KOPT-K1 (cell line): ENCODE data around the gene SLC6A9.

ENCODE experiments used
- H3K27ac ChIP-seq: fragments of 200-600 bp; sonication (generic); 2 replicates; pipeline ENCODE4 v1.5.1; 2016; ENCODE audit warnings: antibody characterized with exemption, mild to moderate bottlenecking, low read depth, low read length; ENCODE audit not compliant: poor library complexity, severe bottlenecking
- H3K36me3 ChIP-seq: fragments of 200-600 bp; sonication (generic); 2 replicates; pipeline ENCODE4 v1.5.1; 2017; ENCODE audit warnings: antibody characterized with exemption, mild to moderate bottlenecking, low read length, moderate library complexity; ENCODE audit not compliant: insufficient read depth
- H3K9me3 ChIP-seq: fragments of 200-600 bp; sonication (generic); 2 replicates; pipeline ENCODE4 v1.5.1; 2017; ENCODE audit warnings: antibody characterized with exemption, low read length, mild to moderate bottlenecking; ENCODE audit not compliant: insufficient read depth, poor library complexity, severe bottlenecking

The SLC6A9 gene

DNA sequence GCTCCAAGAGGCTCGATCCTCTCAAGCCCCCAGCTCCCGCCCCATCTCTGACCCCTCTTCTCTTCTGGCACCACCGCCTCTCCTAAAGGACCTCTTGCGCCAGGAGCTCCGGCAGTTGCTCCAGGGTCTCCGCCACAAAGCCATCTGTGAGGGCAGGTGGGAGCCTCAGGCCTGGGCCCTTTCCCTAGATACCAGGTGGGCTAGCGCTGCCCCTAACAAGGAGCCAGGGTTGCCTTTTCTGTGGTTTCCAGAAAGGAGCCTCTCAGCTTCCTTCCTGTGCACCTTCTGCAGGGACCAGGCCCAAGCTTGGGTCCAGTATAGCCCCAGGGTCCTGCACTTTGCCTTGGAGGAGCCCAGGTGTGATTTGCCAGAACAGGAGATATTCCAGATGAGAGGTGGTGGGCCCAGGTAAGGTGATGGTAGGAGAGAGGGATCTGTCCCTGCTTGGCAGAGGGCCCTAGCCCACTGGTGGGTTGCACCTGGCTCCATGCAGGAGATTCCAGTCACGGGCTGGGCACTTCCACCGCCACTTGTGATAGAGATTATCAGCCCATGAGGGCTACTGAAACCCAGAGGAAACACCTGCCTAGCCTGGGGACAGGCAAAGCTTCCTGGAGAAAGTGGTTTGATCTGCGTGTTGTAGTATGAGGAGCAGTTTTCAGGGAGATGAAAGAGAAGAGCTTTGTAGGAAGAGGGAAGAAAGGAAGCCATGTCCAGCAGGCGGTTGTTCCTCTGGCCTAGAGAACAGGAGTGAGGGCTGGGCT lies 38.8 kb downstream of the SLC6A9 start:
- no peak overlapping the region for H3K27ac ChIP-seq

DNA sequence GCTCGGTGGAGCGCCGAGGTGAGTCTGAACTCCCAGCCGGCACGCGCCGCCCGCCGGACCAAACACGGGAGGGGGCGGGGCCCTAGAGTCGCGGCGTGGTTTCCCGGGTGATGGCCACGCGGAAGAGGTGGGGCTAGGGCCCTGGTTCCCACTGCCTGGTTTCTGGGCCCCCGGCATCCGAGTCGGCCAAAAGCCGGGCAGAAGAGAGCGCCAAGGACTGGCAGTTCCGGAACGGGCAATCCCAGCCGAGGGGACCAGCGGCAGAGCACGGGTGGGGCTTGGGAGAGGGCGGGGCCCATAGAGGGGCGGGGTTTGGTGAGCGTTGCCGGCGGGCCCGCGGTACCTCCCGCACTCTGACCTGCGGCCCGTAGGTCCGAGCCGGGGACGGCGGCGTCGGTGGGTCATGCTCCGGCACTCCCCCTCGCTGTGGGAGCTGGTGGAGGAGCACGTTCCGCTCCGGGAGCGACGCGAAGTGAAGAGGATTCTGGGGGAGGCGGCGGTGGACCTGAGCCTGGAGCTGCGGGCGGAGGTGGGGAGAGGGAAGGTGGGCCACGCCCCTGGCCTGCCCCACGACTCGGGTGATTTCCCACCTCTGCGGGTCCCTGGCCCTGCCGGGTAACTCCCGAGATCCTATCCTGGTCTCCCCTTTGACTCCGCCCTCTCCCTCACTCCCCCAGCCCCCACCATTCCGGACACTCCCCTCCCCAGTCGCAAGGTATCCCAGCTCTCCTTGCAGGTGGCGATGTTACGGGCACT lies 39.6 kb downstream of the SLC6A9 start, which contains the start of gene CCDC24:
Gene CCDC24, plus strand, starts transcription at position 124 of the 756 bp plus-strand sequence. Its CDS starts 280 bp downstream, at position 404.
- Histone ChIP-seq H3K9me3 (no peaks in the 10 kb centered on the region), H3K27ac (peak within 1 kb of the TSS; percentile 11)

More for the DNA sequence above, 38.8 kb downstream of the SLC6A9 start:
- H3K36me3 ChIP-seq = no peaks in the 10 kb centered on the region
- no peaks in the 10 kb centered on the region for H3K9me3 ChIP-seq

DNA sequence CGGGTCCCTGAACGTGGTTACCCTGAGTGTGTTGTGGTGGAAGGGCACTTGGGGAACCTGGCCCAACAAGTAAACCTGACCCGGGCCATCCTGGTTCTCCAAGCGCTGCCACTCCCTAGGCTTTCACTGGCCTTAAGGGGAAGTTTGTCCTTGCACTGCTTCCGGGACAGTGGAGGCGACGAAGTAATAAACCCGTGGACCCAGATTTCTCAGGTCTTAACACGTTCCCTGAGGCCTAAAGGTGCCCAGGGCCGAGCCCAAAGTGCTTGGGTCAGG lies 40.1 kb downstream of the SLC6A9 start:
- no peaks in the 10 kb centered on the region for H3K9me3 ChIP-seq
- no peak overlapping the region for H3K27ac ChIP-seq
- H3K36me3 ChIP-seq = no peaks in the 10 kb centered on the region

More for the DNA sequence above, 39.6 kb downstream of the SLC6A9 start, which contains the start of gene CCDC24:
- H3K36me3 ChIP-seq = no peaks in the 10 kb centered on the region

DNA sequence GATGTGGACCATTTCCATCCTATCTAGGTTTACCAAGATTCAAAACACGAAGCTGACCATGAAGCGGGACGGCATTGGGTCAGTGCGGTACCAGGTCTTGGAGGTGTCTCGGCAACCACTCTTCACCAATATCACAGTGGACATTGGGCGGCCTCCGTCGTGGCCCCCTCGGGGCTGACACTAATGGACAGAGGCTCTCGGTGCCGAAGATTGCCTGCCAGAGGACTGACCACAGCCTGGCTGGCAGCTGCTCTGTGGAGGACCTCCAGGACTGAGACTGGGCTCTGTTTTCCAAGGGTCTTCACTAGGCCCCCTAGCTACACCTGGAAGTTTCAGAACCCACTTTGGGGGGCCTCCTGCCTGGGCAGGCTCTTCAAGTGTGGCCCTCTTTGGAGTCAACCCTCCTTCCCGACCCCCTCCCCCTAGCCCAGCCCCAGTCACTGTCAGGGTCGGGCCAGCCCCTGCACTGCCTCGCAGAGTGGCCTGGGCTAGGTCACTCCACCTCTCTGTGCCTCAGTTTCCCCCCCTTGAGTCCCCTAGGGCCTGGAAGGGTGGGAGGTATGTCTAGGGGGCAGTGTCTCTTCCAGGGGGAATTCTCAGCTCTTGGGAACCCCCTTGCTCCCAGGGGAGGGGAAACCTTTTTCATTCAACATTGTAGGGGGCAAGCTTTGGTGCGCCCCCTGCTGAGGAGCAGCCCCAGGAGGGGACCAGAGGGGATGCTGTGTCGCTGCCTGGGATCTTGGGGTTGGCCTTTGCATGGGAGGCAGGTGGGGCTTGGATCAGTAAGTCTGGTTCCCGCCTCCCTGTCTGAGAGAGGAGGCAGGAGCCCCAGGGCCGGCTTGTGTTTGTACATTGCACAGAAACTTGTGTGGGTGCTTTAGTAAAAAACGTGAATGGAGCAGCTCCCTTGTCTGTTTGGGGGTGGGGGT lies 40.7 kb downstream of the SLC6A9 start:
- Histone ChIP-seq H3K9me3 (no peaks in the 10 kb centered on the region), H3K27ac (no peak overlapping the region), H3K36me3 (no peaks in the 10 kb centered on the region)

DNA sequence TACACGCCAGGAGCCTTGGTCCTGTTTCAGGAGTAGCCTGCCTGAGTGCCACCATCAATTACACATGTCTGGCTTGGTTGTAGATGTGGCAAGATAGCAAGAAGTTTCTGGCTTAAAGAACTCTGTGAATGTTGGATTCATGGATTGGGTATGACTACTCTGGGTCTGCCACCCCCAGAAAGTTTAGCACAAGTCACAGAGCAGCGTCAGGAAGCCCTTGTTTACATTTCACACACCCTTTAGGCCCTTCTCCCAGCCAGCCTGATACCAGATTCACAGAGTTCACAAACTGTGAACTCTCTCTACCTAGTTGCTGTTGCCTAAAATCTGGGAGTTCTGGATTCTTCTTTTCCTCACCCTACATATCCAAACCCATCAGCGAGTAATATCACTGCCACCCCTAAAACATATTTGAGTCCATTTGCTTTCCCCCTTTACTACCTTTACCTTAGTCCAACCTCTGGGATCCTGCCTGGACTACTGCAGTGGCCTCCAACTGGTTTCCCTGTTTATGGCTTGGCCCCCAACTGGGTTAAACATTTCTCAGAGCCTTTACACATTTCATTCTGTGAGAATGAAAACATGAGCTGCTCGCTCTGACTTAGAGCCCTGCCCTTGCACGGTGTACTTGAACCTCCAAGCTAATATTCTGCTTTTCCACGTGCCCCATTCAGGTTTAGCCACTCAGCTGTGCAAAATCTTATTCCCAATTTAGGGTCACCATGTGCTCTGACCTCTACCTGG lies 43.9 kb downstream of the SLC6A9 start:
- H3K36me3 ChIP-seq = no peaks in the 10 kb centered on the region
- H3K9me3 ChIP-seq = no peaks in the 10 kb centered on the region
- H3K27ac ChIP-seq = no peak overlapping the region

DNA sequence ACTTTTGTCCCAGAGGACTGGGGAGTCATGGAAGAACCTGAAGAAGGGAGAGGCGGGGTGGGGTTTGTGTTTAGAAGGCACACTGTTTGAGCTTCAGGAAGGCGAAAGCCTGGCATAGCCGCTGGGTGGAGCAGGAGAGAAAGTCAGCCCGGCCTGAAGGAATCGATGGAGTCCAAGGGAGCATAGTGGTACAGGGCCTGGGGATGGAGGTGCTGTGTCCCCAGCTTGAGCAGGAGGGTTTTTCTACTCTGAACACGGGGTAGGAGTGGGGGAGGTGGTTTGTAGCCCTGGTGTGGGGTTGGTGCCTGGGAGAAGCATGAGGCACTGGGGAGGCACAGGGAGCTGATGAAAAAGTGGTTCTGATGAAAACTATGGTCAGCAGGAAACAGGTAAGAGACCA lies 44.5 kb downstream of the SLC6A9 start:
- H3K36me3 ChIP-seq = no peaks in the 10 kb centered on the region
- H3K9me3 ChIP-seq = no peaks in the 10 kb centered on the region
- H3K27ac ChIP-seq = no peak overlapping the region

DNA sequence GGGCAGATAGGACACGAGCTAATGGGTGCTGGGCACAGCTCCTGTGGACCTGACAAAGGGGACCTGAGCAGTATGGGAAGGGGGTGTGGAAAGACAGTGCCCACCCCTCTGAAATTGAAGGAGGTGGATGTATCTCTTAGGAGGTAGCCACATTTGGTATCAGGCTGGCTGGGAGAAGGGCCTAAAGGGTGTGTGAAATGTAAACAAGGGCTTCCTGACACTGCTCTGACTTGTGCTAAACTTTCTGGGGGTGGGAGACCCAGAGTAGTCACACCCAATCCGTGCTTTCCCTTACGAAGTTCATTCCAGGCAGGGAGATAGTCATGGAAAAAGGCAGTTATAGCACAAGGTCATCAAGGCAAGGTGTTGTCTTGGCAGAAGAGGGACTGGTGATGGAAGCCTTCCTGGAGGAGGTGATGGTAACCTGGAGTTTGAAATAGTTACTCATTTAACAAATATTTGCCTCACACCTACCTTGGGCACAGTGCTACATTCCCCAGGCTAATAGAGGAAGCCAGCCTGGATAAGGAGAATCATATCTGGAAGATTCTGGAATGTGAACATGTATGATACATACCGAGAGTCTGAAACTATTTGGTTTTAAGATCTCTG lies 45.2 kb downstream of the SLC6A9 start:
- Histone ChIP-seq H3K36me3 (no peaks in the 10 kb centered on the region), H3K27ac (no peak overlapping the region), H3K9me3 (no peaks in the 10 kb centered on the region)

DNA sequence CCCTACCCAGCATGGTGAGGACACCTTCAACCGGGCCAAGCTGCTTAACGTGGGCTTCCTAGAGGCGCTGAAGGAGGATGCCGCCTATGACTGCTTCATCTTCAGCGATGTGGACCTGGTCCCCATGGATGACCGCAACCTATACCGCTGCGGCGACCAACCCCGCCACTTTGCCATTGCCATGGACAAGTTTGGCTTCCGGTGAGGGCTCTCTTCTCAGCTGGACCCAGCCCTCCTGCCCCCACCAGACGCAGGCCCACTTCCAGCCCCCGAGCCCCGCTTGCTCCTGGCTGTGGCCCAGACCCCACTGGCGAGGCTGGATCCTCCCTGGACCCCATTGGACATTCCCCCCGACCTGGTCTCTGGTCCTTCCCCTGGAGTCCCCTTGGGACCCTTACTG lies 46.4 kb downstream of the SLC6A9 start:
- no peak overlapping the region for H3K27ac ChIP-seq
- no peaks in the 10 kb centered on the region for H3K36me3 ChIP-seq
- H3K9me3 ChIP-seq = no peaks in the 10 kb centered on the region

DNA sequence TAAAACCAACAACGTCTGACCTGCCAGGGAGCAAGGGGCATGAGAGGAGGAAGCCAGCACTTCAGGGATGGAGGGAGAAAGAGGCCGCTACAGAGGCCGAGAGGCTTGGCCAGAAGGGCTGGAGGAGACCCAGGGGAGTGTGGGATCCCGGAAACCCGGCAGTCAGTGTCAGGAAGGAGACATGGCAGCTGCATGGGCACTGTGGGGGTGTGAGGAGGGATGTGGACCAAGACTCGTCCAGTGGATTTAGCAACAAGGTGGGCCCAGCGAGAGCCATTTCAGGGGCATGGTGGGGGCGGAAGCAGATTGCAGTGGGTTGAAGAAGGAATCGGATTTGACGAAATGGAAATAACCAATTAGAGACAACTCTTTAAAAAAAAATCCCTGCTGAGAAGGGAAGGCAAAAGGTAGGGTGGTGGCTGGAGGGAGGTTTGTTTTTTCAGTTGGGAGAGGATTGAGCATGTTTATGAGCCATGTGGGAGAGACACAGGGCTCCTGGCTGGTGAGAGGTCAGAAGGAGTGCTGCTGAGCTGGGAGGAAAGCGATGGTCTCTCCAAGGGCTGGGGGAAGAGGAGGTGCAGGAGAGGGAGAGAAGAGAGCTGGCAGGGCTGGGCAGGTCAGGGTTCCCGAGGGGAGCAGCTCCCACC lies 47.9 kb downstream of the SLC6A9 start:
- peaks cover 4% of the 10 kb centered on the region; the same call in 1 of the 2 replicates for H3K36me3 ChIP-seq
- H3K27ac ChIP-seq = no peak overlapping the region

DNA sequence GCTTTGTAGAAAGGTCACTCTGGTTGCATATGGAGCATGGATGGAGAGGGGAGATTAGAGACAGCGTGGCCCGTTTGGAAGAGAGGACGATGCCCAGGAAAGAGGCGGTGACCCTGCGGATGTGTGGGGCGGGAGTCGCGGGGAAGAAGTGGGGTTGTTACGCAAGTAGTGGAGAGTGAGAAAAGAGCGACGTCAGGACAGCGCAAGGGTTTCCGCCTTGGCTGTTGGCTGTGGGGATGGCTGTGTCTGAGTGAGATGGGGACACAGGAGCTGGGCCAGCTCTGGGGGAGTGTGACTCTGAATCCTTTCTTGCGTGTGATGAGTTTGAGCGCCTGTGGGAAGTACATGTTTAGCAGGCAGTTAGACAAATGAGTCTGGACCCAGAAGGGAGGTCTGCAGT lies 48.5 kb downstream of the SLC6A9 start:
- H3K9me3 ChIP-seq = no peaks in the 10 kb centered on the region
- H3K36me3 ChIP-seq = peaks cover 9% of the 10 kb centered on the region; the same call in 1 of the 2 replicates
- no peak overlapping the region for H3K27ac ChIP-seq

More for the DNA sequence above, 47.9 kb downstream of the SLC6A9 start:
- H3K9me3 ChIP-seq = no peaks in the 10 kb centered on the region

DNA sequence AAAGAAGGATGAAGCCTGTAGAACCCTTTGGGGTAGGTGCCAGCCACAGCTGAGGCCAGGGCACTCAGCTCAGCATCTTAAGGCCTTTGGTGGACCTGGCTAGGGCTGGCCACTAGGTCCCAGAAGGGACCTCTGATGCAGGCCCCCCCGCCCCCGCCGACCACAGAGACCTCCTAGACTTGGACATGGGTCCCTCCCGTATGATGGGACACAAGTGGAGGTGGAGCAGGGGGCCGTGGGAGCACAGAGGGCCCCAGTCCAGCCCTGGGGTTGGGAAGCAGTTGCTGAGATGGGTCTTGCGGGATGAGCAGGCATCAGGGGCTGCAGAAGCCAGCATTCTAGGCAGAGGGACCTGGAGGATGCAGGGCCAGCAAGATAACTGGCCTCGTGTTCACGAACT lies 49.0 kb downstream of the SLC6A9 start:
- Histone ChIP-seq H3K36me3 (peaks cover 15% of the 10 kb centered on the region), H3K9me3 (no peaks in the 10 kb centered on the region), H3K27ac (no peak overlapping the region)

DNA sequence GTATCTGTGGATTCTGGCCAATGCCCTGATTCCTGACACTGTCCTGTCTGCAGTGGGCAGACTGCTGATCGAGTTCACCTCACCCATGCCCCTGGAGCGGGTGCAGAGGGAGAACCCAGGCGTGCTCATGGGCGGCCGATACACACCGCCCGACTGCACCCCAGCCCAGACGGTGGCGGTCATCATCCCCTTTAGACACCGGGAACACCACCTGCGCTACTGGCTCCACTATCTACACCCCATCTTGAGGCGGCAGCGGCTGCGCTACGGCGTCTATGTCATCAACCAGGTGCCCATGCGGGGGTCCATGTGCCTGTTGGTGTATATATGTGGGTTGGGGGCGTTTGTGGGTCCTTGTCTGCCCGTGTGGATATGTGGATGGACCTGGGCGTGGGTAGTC lies 49.6 kb downstream of the SLC6A9 start:
- Histone ChIP-seq H3K27ac (no peak overlapping the region), H3K36me3 (peaks cover 21% of the 10 kb centered on the region), H3K9me3 (no peaks in the 10 kb centered on the region)

DNA sequence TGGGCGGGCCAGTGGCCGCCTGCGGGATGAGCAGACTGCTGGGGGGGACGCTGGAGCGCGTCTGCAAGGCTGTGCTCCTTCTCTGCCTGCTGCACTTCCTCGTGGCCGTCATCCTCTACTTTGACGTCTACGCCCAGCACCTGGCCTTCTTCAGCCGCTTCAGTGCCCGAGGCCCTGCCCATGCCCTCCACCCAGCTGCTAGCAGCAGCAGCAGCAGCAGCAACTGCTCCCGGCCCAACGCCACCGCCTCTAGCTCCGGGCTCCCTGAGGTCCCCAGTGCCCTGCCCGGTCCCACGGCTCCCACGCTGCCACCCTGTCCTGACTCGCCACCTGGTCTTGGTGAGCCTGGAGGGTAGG lies 50.1 kb downstream of the SLC6A9 start:
- Histone ChIP-seq H3K27ac (no peak overlapping the region), H3K36me3 (peaks cover 26% of the 10 kb centered on the region), H3K9me3 (no peaks in the 10 kb centered on the region)
